ENCODE measurements around the gene GLI3. TPM values are rescaled to one million over a fixed set of nuclear protein-coding genes. Genes with fewer than 3 reads are reported as not detected.

The GLI3 gene
- total RNA-seq, 1 experiment from 2014 or later: 45.0 TPM

GRCh38 chr7:42167631-42168236 lies 69.3 kb downstream of the GLI3 start:
- Histone ChIP-seq H4K5ac (ENCODE audit: insufficient read length, low read depth, low read length) (no peak overlapping the region), H3T11ph (ENCODE audit: low read length) (no peak overlapping the region), H3K23me2 (ENCODE audit: insufficient read length, low read depth, low read length, poor library complexity, severe bottlenecking) (no peaks in the 10 kb centered on the region), H3K79me2 (ENCODE audit: insufficient read depth, low read length) (no peaks in the 10 kb centered on the region; the same call in 1 of the 2 replicates), H3K4me1 (ENCODE audit: insufficient read depth, low read length) (no peaks in the 10 kb centered on the region), H4K8ac (replicated peaks; ENCODE audit: insufficient read length, low read depth, low read length) (no peak overlapping the region), H3K4ac (ENCODE audit: low read depth, low read length) (no peak overlapping the region), H3K18ac (ENCODE audit: insufficient read length, low read depth, low read length) (no peak overlapping the region), H2AFZ (ENCODE audit: low read length) (no peak overlapping the region), H3K27me3 (ENCODE audit: insufficient read depth, low read length) (no peaks in the 10 kb centered on the region), H4K20me1 (ENCODE audit: control insufficient read depth, insufficient read depth, insufficient read length) (no peaks in the 10 kb centered on the region), H3K23ac (ENCODE audit: insufficient read length, low read depth, low read length) (no peak overlapping the region), H3K9me3 (ENCODE audit: control insufficient read depth, low read depth, low read length) (no peaks in the 10 kb centered on the region), H3K79me1 (ENCODE audit: insufficient read depth, low read depth, low read length, poor library complexity, severe bottlenecking) (peaks cover 3% of the 10 kb centered on the region), H2AK5ac (ENCODE audit: insufficient read length, low read length) (no peak overlapping the region), H3K14ac (ENCODE audit: insufficient read depth, low read length) (no peak overlapping the region), H4K91ac (ENCODE audit: insufficient read length, low read depth, low read length) (no peak overlapping the region), H3K56ac (ENCODE audit: insufficient read length, low read depth, low read length) (no peak overlapping the region), H2BK12ac (ENCODE audit: insufficient read length, low read depth, low read length) (no peak overlapping the region), H2BK15ac (ENCODE audit: low read depth, low read length) (no peak overlapping the region), H2BK20ac (ENCODE audit: low read depth, low read length, poor library complexity, severe bottlenecking) (no peak overlapping the region), H2BK5ac (ENCODE audit: insufficient read length, low read length) (no peak overlapping the region), H3K9ac (ENCODE audit: extremely low read depth, insufficient read length, low read length) (no peak overlapping the region), H3K4me2 (ENCODE audit: insufficient read depth, insufficient read length, low read length) (no peak overlapping the region), H2BK120ac (ENCODE audit: low read depth, low read length, poor library complexity, severe bottlenecking) (no peak overlapping the region), H3K27ac (ENCODE audit: insufficient read length, low read depth, low read length) (no peak overlapping the region)
- Mint-ChIP-seq H3K4me1 (peaks cover 4 to 9% of the 10 kb centered on the region in 2 experiments), H3K27ac (no peak overlapping the region; a peak in 1 of 7 replicates), H3K4me3 (no peak overlapping the region), H3K9me3 (no peaks in the 10 kb centered on the region), H3K36me3 (ENCODE audit: insufficient read depth in 1 of 3, low read depth in 3 of 3) (peaks cover 0 to 4% (median 4%) of the 10 kb centered on the region in 3 experiments; a peak in 1 of 7 replicates), H3K27me3 (ENCODE audit: low read depth) (no peaks in the 10 kb centered on the region)
- DNase-seq: no peak
- TF ChIP-seq CTCF (conservative IDR thresholded peaks at IDR 0.05): no peak
